ENCODE data around the gene ERCC6L2.

ERCC6L2 gene

GRCh38 chr9:95876595-95876994, 1.1 kb downstream of the ERCC6L2 start:
- TF ChIP-seq CTCF (IDR thresholded peaks at IDR 0.05; ENCODE audit: control insufficient read depth, insufficient read depth, low read depth, low read length, missing control alignments) = no peak
- H3K4me3 ChIP-seq (ENCODE audit: control insufficient read depth, low read depth, low read length) = no peak overlapping the region
- DNase-seq (ENCODE audit: low read depth) = no peak

DNA sequence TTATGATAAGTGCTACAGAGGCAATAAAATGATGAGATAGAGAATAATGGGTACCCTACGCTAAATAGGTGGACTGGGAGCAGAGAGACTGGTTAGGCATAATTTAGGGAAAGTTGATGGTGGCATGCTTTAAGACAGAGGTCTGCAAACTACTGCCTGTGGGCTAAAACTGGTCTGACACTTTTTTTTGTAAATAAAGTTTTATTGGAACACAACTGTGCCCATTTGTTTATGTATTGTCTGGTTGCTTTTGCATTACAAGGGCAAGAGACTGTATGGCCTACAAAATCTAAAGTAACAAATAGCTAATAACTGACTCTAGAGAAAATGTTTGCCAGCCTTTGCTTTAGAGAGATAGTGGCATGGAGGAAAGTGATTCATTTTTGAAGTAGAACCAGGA, 2.5 kb downstream of the ERCC6L2 start:
- no peak for TF ChIP-seq CTCF (IDR thresholded peaks at IDR 0.05; ENCODE audit: control insufficient read depth, insufficient read depth, low read depth, low read length, missing control alignments)
- no peak for DNase-seq (ENCODE audit: low read depth)
- H3K4me3 ChIP-seq (ENCODE audit: control insufficient read depth, low read depth, low read length) = no peak overlapping the region

DNA sequence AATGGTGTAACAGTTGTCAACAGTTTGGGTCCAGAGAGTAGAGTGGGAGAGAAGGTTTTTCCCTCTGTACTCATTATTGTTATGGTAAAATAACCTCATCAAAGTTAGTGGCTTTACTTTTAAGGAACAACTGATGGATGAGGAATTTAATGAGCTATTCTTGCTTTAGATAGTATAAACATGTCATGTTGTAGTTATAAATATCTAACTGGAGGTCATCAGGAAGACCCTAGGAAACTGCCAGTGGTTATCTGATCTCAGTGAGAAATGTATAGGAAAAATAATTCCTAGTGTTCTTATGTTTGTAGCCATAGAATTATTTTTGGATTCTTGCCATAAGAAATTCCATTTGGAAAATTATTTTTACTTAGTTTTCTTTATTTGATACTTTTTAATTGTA, 4.1 kb downstream of the ERCC6L2 start:
- DNase-seq (ENCODE audit: low read depth) = no peak
- H3K4me3 ChIP-seq (ENCODE audit: control insufficient read depth, low read depth, low read length) = no peak overlapping the region
- no peak for TF ChIP-seq CTCF (IDR thresholded peaks at IDR 0.05; ENCODE audit: control insufficient read depth, insufficient read depth, low read depth, low read length, missing control alignments)

- no peak for TF ChIP-seq CTCF (IDR thresholded peaks at IDR 0.05; ENCODE audit: control insufficient read depth, insufficient read depth, low read depth, low read length, missing control alignments)
- no peak for DNase-seq (ENCODE audit: low read depth)
Measured at GRCh38 chr9:95880021-95880690, 4.7 kb downstream of the ERCC6L2 start.

DNA sequence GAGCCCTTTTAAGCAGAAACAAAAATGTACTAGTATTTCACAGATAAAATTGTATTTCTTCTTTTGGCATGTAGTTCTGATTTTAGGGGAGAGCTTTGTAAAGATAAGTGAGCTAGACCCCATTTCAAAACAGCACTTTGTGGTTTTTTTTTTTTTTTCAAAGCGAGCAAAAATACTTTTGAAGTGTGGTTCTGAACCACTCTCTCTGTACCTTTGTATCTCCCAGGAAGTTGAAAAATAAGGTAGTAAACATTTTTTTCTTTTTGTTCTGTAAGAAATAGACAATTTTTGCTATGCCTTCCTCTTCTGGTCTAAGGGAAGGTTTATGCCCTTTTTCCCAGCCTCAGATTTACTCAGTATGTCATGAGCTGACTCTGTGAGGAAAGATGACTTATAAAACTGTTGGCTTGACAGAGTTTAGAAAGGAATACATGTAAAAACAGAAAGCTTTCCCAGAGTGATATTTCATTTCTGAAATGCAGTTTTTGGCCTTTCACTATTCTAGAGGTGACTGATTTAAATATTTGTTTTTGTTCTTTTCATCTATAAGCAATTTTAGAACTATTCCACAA, 12.5 kb downstream of the ERCC6L2 start:
- no peak for DNase-seq (ENCODE audit: low read depth)
- H3K4me3 ChIP-seq (ENCODE audit: control insufficient read depth, low read depth, low read length) = no peak overlapping the region
- TF ChIP-seq CTCF (IDR thresholded peaks at IDR 0.05; ENCODE audit: control insufficient read depth, insufficient read depth, low read depth, low read length, missing control alignments) = no peak

More at GRCh38 chr9:95880021-95880690, 4.7 kb downstream of the ERCC6L2 start:
- H3K4me3 ChIP-seq (ENCODE audit: control insufficient read depth, low read depth, low read length) = no peak overlapping the region

GRCh38 chr9:95890594-95890993, 15.1 kb downstream of the ERCC6L2 start:
- no peak for DNase-seq (ENCODE audit: low read depth)
- no peak overlapping the region for H3K4me3 ChIP-seq (ENCODE audit: control insufficient read depth, low read depth, low read length)
- no peak for TF ChIP-seq CTCF (IDR thresholded peaks at IDR 0.05; ENCODE audit: control insufficient read depth, insufficient read depth, low read depth, low read length, missing control alignments)
